ENCODE data around the gene HARBI1.

DNA sequence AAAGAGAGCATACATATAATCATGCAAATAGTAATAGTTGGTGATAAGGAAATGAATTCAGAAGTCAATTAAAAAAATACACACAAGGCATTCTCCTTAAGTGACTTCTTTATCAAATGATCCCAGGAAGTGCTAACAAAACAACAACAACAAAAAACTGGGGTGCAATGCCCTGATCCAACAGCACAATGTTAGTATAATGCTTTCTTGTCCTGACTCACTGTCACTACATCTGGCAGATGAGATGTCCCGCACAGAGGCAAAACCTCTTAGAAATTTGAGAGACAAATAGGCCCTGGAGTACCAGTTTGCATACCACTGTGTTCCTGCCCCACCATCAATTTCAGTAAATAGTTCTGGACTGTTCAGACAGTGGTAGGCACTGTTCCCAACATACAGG is 12.2 kb downstream of the HARBI1 start:
- TF ChIP-seq POLR2AphosphoS5 (IDR thresholded peaks at IDR 0.05; ENCODE audit: insufficient read depth, low read depth, low read length), result no peak
- no peak for TF ChIP-seq MYC (IDR thresholded peaks at IDR 0.05; ENCODE audit: low read depth, low read length)
- TF ChIP-seq, protein P1, sequence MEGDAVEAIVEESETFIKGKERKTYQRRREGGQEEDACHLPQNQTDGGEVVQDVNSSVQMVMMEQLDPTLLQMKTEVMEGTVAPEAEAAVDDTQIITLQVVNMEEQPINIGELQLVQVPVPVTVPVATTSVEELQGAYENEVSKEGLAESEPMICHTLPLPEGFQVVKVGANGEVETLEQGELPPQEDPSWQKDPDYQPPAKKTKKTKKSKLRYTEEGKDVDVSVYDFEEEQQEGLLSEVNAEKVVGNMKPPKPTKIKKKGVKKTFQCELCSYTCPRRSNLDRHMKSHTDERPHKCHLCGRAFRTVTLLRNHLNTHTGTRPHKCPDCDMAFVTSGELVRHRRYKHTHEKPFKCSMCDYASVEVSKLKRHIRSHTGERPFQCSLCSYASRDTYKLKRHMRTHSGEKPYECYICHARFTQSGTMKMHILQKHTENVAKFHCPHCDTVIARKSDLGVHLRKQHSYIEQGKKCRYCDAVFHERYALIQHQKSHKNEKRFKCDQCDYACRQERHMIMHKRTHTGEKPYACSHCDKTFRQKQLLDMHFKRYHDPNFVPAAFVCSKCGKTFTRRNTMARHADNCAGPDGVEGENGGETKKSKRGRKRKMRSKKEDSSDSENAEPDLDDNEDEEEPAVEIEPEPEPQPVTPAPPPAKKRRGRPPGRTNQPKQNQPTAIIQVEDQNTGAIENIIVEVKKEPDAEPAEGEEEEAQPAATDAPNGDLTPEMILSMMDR (IDR thresholded peaks at IDR 0.05; ENCODE audit: extremely low read depth in 1 of 2, insufficient read depth in 1 of 2, low read depth in 1 of 2, low read length in 2 of 2), result no peak
